IPS-15b (cell line): ENCODE measurements around the gene SLAMF9.

Source experiments
- H3K27me3 ChIP-seq: one replicate; pipeline ENCODE4 v1.6.1; 2013; ENCODE audit warnings: low read length; ENCODE audit not compliant: control insufficient read depth, insufficient read depth
- H3K36me3 ChIP-seq: one replicate; pipeline ENCODE4 v1.6.1; 2013; ENCODE audit warnings: low read length; ENCODE audit not compliant: control insufficient read depth, insufficient read depth
- H3K4me1 ChIP-seq: one replicate; pipeline ENCODE4 v1.6.1; 2013; ENCODE audit warnings: mild to moderate bottlenecking, low read length; ENCODE audit not compliant: control insufficient read depth, insufficient read depth
- H3K4me3 ChIP-seq: one replicate; pipeline ENCODE4 v1.5.1; 2013; ENCODE audit warnings: low read depth, low read length
- H3K9ac ChIP-seq: one replicate; pipeline ENCODE4 v1.6.1; 2013; ENCODE audit warnings: low read depth, mild to moderate bottlenecking, low read length
- H3K9me3 ChIP-seq: one replicate; pipeline ENCODE4 v1.6.1; 2013; ENCODE audit warnings: mild to moderate bottlenecking, low read length; ENCODE audit not compliant: control insufficient read depth, insufficient read depth

The SLAMF9 gene

GRCh38 chr1:159936273-159936904 lies 17.6 kb downstream of the SLAMF9 start:
- H3K36me3 ChIP-seq, result peaks cover 11% of the 10 kb centered on the region
- H3K27me3 ChIP-seq, result no peaks in the 10 kb centered on the region
- peak overlapping the region; percentile 18 for H3K4me3 ChIP-seq
- no peaks in the 10 kb centered on the region for H3K9me3 ChIP-seq
- peaks cover 13% of the 10 kb centered on the region for H3K4me1 ChIP-seq
- H3K9ac ChIP-seq, result no peak overlapping the region

- H3K27me3 ChIP-seq, result no peaks in the 10 kb centered on the region
- H3K9ac ChIP-seq, result no peak overlapping the region
- no peak overlapping the region for H3K4me3 ChIP-seq
- H3K4me1 ChIP-seq, result peaks cover 13% of the 10 kb centered on the region
- no peaks in the 10 kb centered on the region for H3K9me3 ChIP-seq
- peaks cover 11% of the 10 kb centered on the region for H3K36me3 ChIP-seq
Measured at GRCh38 chr1:159935719-159936272, 18.2 kb downstream of the SLAMF9 start.

- Histone ChIP-seq H3K27me3 (no peaks in the 10 kb centered on the region), H3K4me3 (no peak overlapping the region), H3K9me3 (no peaks in the 10 kb centered on the region), H3K9ac (no peak overlapping the region), H3K4me1 (peaks cover 13% of the 10 kb centered on the region), H3K36me3 (peaks cover 15% of the 10 kb centered on the region)
Measured at GRCh38 chr1:159935305-159935704, 18.7 kb downstream of the SLAMF9 start.

- Histone ChIP-seq H3K36me3 (peaks cover 18% of the 10 kb centered on the region), H3K27me3 (no peaks in the 10 kb centered on the region), H3K4me1 (peaks cover 13% of the 10 kb centered on the region), H3K4me3 (no peak overlapping the region), H3K9ac (no peak overlapping the region), H3K9me3 (no peaks in the 10 kb centered on the region)
Measured at GRCh38 chr1:159934136-159935039, 19.6 kb downstream of the SLAMF9 start.

GRCh38 chr1:159933347-159933746 lies 20.7 kb downstream of the SLAMF9 start:
- Histone ChIP-seq H3K9ac (no peak overlapping the region), H3K9me3 (no peaks in the 10 kb centered on the region), H3K4me1 (peaks cover 13% of the 10 kb centered on the region), H3K4me3 (no peak overlapping the region), H3K36me3 (peaks cover 18% of the 10 kb centered on the region), H3K27me3 (no peaks in the 10 kb centered on the region)

- H3K27me3 ChIP-seq, result no peaks in the 10 kb centered on the region
- H3K4me1 ChIP-seq, result peaks cover 10% of the 10 kb centered on the region
- H3K9ac ChIP-seq, result no peak overlapping the region
- H3K4me3 ChIP-seq, result no peak overlapping the region
- no peaks in the 10 kb centered on the region for H3K9me3 ChIP-seq
- peaks cover 18% of the 10 kb centered on the region for H3K36me3 ChIP-seq
Measured at GRCh38 chr1:159932296-159933285, 21.4 kb downstream of the SLAMF9 start.

- Histone ChIP-seq H3K9me3 (no peaks in the 10 kb centered on the region), H3K9ac (no peak overlapping the region), H3K36me3 (peaks cover 20% of the 10 kb centered on the region), H3K4me3 (no peak overlapping the region), H3K4me1 (peaks cover 3% of the 10 kb centered on the region), H3K27me3 (no peaks in the 10 kb centered on the region)
Measured at GRCh38 chr1:159931795-159932173, 22.3 kb downstream of the SLAMF9 start.

GRCh38 chr1:159931101-159931794 lies 22.8 kb downstream of the SLAMF9 start:
- H3K9me3 ChIP-seq, result no peaks in the 10 kb centered on the region
- H3K36me3 ChIP-seq, result peaks cover 20% of the 10 kb centered on the region
- H3K27me3 ChIP-seq, result peaks cover 1% of the 10 kb centered on the region
- no peaks in the 10 kb centered on the region for H3K4me1 ChIP-seq
- H3K9ac ChIP-seq, result no peak overlapping the region
- no peak overlapping the region for H3K4me3 ChIP-seq

DNA sequence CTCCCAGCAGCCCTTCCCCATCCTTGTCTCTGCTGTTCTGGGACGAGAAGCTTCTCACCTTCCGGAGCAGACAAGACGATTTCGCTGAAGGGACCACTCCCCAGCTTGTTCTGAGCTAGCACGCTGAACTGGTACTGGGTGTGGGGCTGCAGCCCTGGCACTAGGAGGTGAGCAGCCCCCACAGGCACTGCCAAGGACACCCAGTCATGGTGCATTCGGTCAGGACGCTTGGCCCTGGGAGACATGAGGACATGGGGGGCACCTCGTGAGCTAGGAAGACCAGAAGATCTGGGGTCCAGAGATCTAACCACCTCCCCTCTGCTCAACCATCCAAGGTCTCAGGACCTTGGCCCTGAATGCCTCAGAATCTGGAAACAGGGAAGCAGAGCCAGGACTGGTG lies 23.4 kb downstream of the SLAMF9 start:
- H3K4me1 ChIP-seq, result no peaks in the 10 kb centered on the region

DNA sequence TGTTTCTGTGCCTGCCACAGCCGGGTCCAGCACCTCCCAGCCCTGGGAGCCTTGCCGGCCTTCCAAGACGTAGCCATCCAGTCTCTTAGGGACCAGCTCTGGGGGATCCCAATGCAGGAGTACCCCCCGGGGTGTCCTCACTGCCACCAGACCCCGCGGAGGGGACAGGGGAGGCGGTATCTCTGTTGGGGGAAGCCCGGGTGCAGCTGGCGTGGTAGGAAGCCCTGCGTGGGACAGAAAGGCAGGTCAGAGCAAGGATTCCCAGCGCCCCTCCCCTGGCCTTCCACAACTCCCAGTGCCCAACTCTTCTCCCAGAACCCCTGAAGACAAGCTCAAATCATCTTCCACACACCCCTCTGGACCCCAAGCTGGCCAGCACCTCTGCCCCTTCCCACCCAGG lies 23.8 kb downstream of the SLAMF9 start:
- H3K36me3 ChIP-seq, result peaks cover 18% of the 10 kb centered on the region
- H3K9me3 ChIP-seq, result no peaks in the 10 kb centered on the region
- H3K27me3 ChIP-seq, result peaks cover 3% of the 10 kb centered on the region

More for the DNA sequence above, 23.4 kb downstream of the SLAMF9 start:
- H3K9me3 ChIP-seq, result no peaks in the 10 kb centered on the region
- no peak overlapping the region for H3K9ac ChIP-seq
- H3K27me3 ChIP-seq, result peaks cover 3% of the 10 kb centered on the region
- peaks cover 20% of the 10 kb centered on the region for H3K36me3 ChIP-seq
- no peak overlapping the region for H3K4me3 ChIP-seq

More for the DNA sequence above, 23.8 kb downstream of the SLAMF9 start:
- H3K4me3 ChIP-seq, result peak overlapping the region; percentile 48
- H3K9ac ChIP-seq, result no peak overlapping the region
- no peaks in the 10 kb centered on the region for H3K4me1 ChIP-seq
